Inferior parietal cortex (tissue), 1 donor: ENCODE data around the gene RIPOR3.
"Not testable (repeated sequence)": the region's sequence is repeated elsewhere in the genome, so short reads cannot be mapped to it uniquely, and the experiment has no call there.

Experiments
- DNase-seq: peaks from one replicate; pipeline ENCODE4 v3.0.0-alpha.2; 2016; ENCODE audit errors: extremely low spot score

Gene RIPOR3

DNA sequence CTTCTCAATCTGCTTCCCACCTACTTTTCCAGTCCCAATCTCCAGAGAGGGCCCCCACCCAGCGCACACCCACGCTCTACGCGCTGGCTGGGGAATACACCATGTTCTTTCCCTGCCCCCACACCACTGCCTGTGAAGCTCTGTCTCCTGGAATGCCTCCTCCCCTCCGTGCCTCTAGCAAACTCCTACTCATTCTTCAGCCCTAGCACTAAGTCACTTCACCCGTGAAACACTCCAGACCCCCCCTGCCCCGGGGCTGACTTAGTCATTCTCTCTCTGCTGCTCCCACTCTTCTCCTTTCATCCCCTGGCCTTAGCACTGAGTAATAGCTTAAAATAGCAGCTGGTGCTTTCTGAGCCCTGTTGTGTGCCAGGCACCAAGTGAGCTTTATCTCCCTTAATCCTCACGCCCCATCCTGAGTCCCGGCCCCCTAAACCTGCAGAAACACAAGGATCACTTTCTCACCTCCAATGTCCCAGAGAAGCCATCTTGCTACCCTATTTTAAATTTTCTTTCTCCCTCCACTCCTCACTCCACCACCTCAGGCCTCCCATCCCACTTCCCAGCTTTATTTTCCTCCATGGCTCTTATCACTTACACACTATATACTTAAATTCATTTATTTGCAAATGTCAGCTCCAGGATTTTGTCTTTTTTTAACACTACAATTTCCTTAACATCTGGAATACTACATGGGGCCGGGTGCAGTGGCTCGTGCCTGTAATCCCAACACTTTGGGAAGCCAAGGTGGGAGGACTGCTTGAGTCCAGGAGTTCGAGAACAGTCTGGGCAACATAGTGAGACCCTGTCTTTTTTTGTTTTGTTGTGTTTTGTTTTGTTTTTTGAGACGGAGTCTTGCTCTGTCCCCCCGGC, 33.7 kb upstream of the RIPOR3 start:
- DNase-seq: no peak

DNA sequence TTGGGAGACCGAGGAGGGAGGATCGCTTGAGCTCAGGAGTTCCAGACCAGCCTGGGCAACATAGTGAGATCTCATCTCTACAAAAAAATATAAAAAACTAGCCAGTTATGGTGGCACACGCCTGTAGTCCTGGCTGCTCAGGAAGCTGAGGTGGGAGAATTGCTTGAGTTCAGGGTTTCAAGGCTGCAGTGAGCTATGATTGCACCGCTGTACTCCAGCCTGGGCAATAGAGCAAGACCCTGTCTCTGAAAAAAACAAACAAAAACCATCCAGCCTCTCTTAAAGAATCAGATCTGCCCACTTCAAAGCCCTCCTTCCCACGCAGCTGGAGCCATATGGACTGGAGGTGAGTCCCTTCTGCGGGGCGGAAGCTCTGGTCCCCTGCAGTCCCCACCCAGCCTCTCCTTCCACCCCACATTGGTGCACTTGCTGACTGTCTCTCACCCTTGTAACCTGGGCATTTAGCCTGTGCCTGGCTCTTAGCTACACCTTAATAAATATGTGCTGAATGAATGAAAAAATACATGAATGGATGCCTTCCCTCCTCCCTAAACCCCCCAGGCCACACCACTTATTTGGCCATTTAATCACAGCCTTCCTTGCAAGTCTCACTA, 32.9 kb upstream of the RIPOR3 start:
- no peak for DNase-seq

DNA sequence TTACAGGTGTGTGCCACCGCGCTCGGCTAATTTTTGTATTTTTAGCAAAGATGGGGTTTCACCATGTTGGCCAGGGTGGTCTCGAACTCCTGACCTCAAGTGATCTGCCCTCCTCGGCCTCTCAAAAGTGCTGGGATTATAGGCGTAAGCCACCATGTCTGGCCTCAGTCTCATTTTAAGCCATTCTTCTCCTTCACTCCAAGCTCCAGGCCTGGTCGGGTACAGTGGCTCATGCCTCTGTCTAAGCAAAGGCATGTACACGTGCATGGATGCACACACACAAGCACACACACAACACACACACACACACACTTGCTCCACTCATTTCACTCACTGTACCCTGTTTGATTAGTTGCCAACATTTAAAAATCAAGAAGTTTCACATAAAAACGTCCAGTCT, 32.3 kb upstream of the RIPOR3 start:
- DNase-seq: no peak

- DNase-seq: no peak
Measured at GRCh38 chr20:50722424-50723155, 31.2 kb upstream of the RIPOR3 start.

GRCh38 chr20:50721881-50722281, 30.5 kb upstream of the RIPOR3 start:
- DNase-seq: no peak

- no peak for DNase-seq
Measured at GRCh38 chr20:50720582-50720981, 29.2 kb upstream of the RIPOR3 start.

DNA sequence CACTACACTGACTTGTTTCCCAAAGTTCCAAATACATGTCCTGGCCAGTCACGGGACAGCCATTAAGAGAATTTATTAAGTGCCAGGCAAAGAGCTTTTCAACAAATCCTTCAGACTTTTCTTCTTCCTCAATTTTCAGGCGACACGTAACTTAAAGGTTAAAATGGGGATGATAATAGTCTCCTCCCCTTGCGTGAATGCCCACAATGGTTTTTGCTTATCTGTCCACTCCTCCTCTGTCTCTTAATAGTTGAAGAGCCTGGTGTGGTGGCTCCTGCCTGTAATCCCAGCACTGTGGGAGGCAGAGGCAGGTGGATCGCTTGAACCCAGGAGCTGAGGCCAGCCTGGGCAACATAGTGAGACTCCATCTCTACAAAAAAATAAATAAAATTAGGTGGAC, 28.7 kb upstream of the RIPOR3 start:
- no peak for DNase-seq

DNA sequence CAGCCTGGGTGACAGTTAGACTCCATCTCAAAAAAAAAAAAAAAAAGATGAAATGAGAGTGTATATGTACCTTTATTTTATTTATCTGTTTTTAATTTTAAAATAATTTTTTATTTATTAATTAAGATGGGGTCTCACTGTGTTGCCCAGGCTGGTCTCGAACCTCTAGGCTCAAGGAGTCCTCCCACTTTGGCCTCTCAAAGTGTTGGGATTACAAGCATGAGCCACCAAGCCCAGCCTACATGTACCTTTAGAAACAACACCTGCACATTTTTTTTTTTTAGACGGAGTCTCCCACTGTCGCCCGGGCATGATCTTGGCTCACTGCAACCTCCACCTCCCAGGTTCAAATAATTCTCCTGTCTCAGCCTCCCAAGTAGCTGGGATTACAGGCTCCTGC, 28.0 kb upstream of the RIPOR3 start:
- no peak for DNase-seq

- DNase-seq: no peak
Measured at GRCh38 chr20:50717974-50718761, 26.8 kb upstream of the RIPOR3 start.

GRCh38 chr20:50717312-50717711, 26.0 kb upstream of the RIPOR3 start:
- DNase-seq: no peak

DNA sequence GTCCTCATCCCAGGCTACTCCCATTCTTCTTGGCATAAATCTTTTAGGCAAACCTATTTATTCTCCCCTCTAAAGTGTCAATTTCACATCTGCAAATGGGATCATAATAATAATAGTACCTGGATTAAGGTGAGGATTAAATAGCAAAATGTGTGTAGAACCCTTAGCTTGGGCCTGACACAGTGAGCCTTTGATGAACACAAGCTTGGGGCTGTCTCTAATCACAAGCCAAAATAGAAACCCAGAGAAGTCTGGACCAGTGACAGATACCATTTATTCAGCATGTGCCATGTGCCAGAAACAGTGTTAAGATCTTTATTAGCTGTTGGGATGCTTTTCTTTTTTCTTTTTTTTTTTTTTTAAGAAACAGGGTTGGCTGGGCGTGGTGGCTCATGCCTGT, 25.2 kb upstream of the RIPOR3 start:
- no peak for DNase-seq

GRCh38 chr20:50715694-50716093, 24.4 kb upstream of the RIPOR3 start:
- DNase-seq: no peak

DNA sequence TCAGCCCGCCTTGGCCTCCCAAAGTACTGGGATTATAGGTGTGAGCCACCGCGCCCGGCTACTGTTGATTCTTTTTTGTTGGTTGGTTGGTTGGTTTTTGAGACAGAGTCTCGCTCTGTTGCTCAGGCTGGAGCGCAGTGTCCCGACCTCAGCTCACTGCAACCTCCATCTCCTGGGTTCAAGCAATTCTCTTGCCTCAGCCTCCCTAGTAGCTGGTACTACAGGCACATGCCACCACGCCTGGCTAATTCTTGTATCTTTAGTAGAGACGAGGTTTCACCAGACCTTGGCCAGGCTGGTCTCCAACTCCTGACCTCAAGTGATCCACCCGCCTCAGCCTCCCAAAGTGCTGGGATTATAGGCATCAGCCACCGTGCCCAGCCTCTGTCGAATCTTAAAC, 23.1 kb upstream of the RIPOR3 start:
- DNase-seq: not testable (repeated sequence)

DNA sequence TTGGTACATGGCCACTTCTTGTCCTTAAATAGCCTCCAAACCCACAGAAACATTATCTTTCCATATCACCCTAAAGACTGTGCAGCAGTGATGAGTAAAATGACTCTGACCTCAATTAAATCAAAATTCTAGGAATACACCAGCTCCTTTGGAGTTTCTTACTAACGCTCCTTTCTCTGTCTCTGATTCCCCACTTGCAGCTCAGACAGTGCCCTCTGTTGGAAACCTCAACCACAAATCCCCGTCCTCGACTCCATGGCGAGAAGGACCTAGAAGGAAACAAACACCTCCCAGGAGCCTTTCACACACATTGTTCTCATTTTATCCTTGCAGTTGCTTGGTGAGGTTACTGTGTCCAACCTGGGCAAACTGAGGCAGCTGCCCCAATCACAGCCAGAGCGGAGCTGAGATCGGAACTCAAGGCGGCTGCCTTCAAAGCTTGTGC, 22.3 kb upstream of the RIPOR3 start:
- no peak for DNase-seq

DNA sequence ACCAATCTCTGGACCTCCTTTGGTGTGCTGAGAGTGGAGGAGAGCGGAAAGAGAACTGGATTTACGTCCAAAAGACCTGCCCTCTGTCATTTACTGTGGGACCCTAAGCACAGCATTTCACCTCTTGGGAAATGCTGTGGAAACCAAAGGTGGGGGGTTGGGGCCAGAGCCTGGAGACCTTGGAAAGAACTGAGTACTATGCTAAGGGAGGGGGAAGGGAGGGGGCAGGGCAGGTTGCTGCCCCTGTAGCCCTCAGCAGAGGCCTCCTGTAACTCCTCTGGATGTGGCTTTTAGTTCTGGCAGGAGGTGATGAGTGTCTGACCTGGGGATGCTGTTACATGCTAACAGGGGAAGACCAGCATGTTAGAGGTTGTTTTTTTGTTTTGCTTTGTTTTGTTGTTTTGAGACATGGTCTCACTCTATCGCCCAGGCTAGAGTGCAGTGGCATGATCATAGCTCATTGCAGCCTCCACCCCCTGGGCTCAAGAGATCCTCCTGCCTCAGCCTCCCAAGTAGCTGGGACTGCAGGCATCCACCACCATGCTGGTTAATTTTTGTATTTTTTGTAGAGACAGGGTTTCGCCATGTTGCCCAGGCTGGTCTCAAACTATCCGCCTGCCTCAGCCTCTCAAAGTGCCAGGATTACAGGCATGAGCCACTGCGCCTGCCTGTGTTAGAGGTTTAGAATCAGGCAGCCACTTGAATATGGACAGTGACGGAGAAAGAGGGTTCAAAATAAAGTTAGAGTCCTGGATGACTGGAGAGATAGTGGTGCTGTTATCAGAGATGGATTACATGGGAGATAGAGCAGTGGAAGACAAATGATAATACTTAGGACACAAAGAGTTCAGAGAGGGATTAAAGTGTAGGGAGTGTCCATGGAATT, 21.7 kb upstream of the RIPOR3 start:
- DNase-seq: no peak

GRCh38 chr20:50711113-50711825, 19.9 kb upstream of the RIPOR3 start:
- no peak for DNase-seq

DNA sequence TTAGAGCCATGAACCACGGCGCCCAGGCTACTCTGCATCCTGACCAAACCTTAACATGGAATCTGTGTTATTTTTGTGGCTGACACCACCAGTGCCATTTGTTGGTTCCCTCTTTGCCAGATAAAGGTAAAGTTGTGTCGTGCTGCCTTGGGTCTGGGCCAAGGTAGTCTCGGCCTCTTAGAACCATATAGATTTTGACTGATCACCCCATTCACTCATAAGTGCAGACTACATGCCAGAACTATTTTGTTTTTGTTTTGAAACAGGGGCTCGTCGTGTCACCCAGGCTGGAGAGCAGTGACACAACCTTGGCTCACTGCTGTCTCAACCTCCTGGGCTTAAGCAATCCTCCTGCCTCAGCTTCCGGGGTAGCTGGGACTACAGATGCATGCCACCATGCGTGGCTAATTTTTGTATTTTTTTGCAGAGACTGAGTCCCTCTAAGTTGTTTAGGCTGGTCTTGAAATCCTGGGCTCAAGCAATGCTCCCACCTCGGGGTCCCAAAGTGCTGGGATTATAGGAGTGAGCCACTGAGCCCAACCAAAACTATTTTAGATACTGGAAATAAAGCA, 19.2 kb upstream of the RIPOR3 start:
- no peak for DNase-seq

DNA sequence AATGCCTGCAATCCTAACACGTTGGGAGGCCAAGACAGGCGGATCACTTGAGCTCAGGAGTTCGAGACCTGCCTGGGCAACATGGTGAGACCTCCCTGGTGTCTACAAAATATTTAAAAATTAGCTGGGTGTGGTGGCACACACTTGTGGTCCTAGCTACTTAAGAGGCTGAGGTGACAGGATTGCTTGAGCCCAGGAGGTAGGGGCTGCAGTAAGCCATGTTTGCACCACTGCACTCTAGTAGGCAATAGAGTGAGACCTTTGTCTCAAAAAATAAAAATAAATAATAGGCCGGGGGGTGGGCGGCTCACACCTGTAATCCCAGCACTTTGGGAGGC, 18.3 kb upstream of the RIPOR3 start:
- DNase-seq: no peak

DNA sequence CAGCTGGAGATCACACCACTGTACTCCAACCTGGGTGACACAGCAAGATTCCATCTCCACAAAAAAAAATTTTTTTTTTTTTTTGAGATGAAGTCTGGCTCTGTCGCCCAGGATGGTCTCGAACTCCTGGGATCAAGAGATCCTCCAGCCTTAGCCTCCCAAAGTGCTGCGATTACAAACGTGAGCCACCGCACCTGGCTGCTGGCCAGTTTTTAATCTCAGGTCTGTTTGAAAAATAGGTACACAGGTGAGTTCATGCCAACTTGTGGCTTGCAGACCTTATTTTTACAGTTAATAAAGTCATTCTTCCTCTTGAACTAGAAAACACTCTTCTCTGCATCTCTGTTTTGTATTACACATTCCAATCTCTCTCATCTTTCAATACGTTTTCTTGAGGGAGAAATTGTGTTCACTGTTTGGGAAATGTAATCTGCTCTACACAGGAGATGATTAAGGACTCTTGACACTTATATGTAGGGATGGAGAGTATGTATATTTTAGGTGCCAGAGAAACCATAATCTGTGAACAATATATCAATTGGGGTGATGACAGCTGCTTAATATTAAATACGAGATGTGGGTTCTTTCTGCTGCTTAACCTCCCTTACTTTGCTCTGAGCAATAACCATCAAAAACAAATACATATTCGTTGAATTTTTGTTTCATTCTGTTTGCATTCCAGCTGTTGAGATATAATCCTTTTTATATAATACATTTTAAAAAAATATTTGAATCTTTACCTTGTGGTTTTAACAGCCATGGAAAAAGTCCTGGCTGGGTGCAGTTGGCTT, 17.7 kb upstream of the RIPOR3 start:
- no peak for DNase-seq
